Measurements from ENCODE around the gene CCDC187.

The CCDC187 gene

DNA sequence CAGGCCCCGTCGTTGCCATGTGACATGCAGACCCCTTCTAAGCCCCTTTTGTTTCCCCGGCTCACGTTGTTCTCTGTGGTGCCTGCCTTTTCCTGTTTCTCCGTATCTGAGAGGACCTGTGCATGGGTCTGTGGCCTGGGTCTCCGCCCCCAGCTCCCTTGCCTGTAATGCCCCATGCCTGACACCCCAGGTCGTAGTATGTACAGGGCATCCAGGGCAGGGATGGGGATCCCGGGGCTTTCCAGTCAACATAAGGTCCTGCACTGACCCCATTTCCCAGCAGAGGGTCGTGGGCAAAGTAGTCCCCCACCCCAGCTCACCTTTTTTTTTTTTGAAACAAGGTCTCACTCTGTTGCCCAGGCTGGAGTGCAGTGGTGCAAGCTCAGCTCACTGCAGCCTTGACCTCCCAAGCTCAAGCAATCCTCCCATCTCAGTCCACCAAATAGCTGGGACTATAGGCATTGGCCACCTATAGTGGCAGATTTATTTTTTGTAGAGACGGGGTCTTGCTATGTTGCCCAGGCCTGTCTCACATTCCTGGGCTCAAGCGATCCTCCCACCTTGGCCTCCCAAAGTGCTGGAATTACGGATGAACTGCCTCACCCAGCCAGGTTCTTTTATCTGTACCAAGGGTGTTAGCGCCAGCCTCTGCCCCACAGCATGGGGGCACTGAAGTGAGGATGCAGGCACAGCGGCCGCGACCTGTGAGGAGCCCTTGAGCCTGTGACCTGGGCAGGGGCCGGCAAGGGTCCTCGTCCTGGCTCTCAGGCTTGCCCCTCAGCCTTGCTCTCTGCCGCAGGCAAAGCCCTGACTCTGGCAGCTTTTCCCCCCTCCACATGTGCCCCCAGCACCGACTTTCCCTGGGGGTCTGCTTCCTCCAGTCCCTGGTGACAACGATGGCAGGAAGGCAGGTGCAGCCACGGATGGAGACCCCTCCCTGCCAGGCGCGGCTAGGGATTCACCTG is 39.2 kb downstream of the CCDC187 start:
- no peak overlapping the region for H3K4me3 ChIP-seq (ENCODE audit: low read depth, low read length)
- TF ChIP-seq CTCF (IDR thresholded peaks at IDR 0.05; ENCODE audit: insufficient read depth, low read depth, low read length, missing control alignments): no peak

GRCh38 chr9:136264031-136264430 is 39.9 kb downstream of the CCDC187 start:
- H3K4me3 ChIP-seq (ENCODE audit: low read depth, low read length): no peak overlapping the region
- no peak for TF ChIP-seq CTCF (IDR thresholded peaks at IDR 0.05; ENCODE audit: insufficient read depth, low read depth, low read length, missing control alignments)
- DNase-seq (ENCODE audit: low read depth): no peak

More for the DNA sequence above, 39.2 kb downstream of the CCDC187 start:
- no peak for DNase-seq (ENCODE audit: low read depth)

DNA sequence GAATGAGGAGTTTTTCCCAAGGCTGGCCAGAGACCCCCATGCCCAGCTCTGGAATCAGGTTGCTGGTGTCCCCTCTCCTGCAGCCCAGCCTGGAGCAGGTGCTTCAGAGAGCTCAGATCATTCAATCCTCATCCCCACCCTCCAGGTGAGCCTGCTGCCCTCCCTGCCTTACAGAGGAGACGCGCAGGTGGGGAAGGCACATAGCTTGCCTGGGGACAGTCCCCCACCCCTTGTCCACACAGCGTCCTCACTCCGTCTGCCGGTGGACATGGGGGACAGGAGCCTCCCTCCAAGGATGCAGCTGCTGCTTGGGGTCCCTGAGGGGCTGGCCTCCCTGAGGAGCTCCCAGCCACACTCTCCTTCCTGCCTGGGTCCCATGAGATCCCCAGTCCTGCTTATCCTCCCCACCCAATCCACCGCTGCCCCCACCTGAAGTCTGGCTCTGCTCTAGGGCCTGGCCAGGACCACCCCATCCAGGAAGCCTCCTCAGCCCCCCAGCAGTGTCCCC is 41.2 kb downstream of the CCDC187 start:
- no peak overlapping the region for H3K4me3 ChIP-seq (ENCODE audit: low read depth, low read length)
- DNase-seq (ENCODE audit: low read depth): no peak
- TF ChIP-seq CTCF (IDR thresholded peaks at IDR 0.05; ENCODE audit: insufficient read depth, low read depth, low read length, missing control alignments): no peak

DNA sequence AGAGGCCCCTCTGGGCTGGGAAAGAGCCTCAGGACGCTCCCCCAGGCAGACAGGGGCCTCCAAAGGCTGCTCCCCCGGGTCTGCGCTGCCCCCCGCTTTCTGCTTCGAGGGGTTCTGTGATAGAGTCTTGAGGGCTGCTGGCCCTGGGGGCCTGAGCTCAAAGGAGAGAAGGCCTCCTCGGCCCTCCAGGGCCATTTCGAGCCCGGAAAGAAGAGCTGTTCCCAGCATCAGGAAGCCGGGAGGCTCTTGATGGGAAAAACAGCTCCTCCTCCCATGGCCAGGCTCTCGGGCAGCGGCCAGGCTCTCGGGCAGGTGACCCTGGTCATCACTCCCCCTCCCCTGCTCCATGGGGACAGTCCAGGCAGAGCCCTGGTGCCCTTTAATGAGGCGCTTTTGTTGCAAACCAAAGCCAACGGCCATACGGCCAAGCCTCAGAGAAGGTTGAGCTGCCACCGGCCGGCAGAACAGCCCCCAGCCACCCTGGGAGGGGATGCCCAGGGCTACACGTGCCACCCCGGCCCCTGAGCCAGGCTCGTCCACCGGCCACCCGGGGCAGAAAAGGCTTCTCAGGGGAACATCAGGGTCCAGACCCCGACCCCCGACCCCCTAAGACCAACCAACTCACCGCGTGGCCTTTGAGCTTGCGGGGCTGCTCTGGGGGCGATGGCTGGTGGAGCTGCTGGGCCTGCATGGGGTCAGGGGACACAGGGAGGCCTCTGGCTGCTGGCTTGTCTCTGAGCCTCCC is 42.0 kb downstream of the CCDC187 start:
- H3K4me3 ChIP-seq (ENCODE audit: low read depth, low read length): no peak overlapping the region
- no peak for TF ChIP-seq CTCF (IDR thresholded peaks at IDR 0.05; ENCODE audit: insufficient read depth, low read depth, low read length, missing control alignments)
- no peak for DNase-seq (ENCODE audit: low read depth)

DNA sequence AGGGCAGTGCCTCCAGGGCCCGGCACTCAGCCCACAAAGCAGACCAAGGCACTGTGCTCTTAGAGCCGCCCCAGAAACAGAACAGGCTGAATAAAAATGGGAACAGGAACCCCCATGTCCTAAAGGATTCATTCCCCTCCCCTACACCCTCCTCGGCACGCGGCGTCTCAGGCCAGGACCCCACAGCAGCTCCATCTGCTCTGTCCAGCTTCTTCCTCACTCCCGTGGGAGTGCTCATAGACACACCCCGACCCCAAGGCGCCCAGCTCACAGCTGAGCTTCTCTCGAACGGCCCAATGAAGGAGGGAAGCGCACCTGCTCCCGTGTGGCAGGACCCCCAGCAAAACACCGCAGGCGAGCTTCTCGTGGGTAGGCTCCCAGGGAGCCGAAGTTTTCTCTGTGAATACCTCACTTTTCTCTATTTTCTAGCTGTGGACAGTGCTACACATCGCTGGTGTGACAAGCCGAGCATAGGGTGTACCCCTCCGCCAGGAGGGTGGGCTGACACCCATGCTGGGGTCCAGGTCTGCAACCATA is 42.9 kb downstream of the CCDC187 start:
- TF ChIP-seq CTCF (IDR thresholded peaks at IDR 0.05; ENCODE audit: insufficient read depth, low read depth, low read length, missing control alignments): no peak
- no peak overlapping the region for H3K4me3 ChIP-seq (ENCODE audit: low read depth, low read length)
- no peak for DNase-seq (ENCODE audit: low read depth)

DNA sequence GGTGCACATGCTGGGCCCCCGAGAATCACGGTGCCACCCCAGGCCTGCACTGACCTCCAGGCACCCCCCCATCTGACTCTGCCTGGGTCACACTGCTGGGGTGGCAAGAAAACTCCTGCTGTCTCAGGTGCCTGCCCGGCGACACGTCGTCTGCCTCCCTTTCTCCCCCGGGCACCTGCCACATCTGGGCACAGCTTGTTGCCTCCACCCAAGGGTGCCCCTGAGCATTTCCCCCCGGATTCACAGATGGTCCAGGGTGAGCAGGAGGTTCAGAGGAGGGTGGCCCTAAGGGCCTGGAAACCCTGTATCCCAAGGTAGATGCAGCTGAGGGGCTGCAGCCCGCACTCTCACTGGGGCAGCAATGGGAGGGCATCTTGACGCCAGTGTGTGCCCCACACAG is 43.4 kb downstream of the CCDC187 start:
- TF ChIP-seq CTCF (IDR thresholded peaks at IDR 0.05; ENCODE audit: insufficient read depth, low read depth, low read length, missing control alignments): no peak
- no peak for DNase-seq (ENCODE audit: low read depth)
- H3K4me3 ChIP-seq (ENCODE audit: low read depth, low read length): no peak overlapping the region
